Hypothalamus (tissue), 51 donors: Measurements from ENCODE around the gene FOLR2.

ENCODE experiments used
- DNase-seq, 51 donors: peaks; one replicate each; lab custom pipeline; 2025; lab: John Stamatoyannopoulos, UW

The FOLR2 gene

GRCh38 chr11:72229336-72229924 is 12.8 kb downstream of the FOLR2 start:
- peak in 1 of 51 donors; percentile 26 for DNase-seq

GRCh38 chr11:72229925-72230763 is 13.6 kb downstream of the FOLR2 start:
- DNase-seq: no peak

- DNase-seq: no peak
Observed at GRCh38 chr11:72230764-72231365, 14.3 kb downstream of the FOLR2 start.

- no peak for DNase-seq
Observed at GRCh38 chr11:72231396-72232259, 15.0 kb downstream of the FOLR2 start.

- DNase-seq: no peak
Observed at GRCh38 chr11:72232260-72233055, 15.9 kb downstream of the FOLR2 start.

- no peak for DNase-seq
Observed at GRCh38 chr11:72233056-72233772, 16.6 kb downstream of the FOLR2 start.

GRCh38 chr11:72233773-72234513 is 17.3 kb downstream of the FOLR2 start:
- DNase-seq: no peak

GRCh38 chr11:72234514-72234830 is 17.9 kb downstream of the FOLR2 start:
- no peak for DNase-seq

GRCh38 chr11:72234920-72235319 is 18.3 kb downstream of the FOLR2 start:
- no peak for DNase-seq

GRCh38 chr11:72235351-72236057 is 18.9 kb downstream of the FOLR2 start:
- DNase-seq: no peak

- DNase-seq: no peak
Observed at GRCh38 chr11:72236083-72236697, 19.6 kb downstream of the FOLR2 start.

- no peak for DNase-seq
Observed at GRCh38 chr11:72236774-72237111, 20.1 kb downstream of the FOLR2 start.

- no peak for DNase-seq
Observed at GRCh38 chr11:72237112-72237931, 20.7 kb downstream of the FOLR2 start.

- peak in 18 of 51 donors; percentile 8 to 58 (median 24) for DNase-seq
Observed at GRCh38 chr11:72238040-72238450, 21.5 kb downstream of the FOLR2 start.

GRCh38 chr11:72238492-72239312 is 22.1 kb downstream of the FOLR2 start:
- no peak for DNase-seq

GRCh38 chr11:72239313-72239848 is 22.8 kb downstream of the FOLR2 start:
- DNase-seq: peak in 4 of 51 donors; percentile 25 to 57 (median 36)
